Measurements from ENCODE around the gene SMYD3. TPM values are rescaled to one million over a fixed set of nuclear protein-coding genes. Genes with fewer than 3 reads are reported as not detected.

Gene SMYD3
- total RNA-seq, 1 donor from 2014 or later: 80.8 TPM

- Histone ChIP-seq H2AFZ (ENCODE audit: low read depth, low read length) (no peak overlapping the region), H3K4me3 (ENCODE audit: insufficient read depth, low read depth, low read length) (no peak overlapping the region), H3K27ac (ENCODE audit: low read depth, low read length) (peak overlapping the region; percentile 93), H4K20me1 (ENCODE audit: insufficient read depth, low read length) (no peaks in the 10 kb centered on the region), H3K4me1 (ENCODE audit: insufficient read depth, low read length) (peaks cover 61% of the 10 kb centered on the region), H3K9me3 (ENCODE audit: insufficient read depth, low read depth, low read length) (no peaks in the 10 kb centered on the region), H3K79me2 (ENCODE audit: insufficient read depth, low read length) (no peaks in the 10 kb centered on the region), H3K36me3 (ENCODE audit: insufficient read depth, low read length) (no peaks in the 10 kb centered on the region), H3K27me3 (ENCODE audit: insufficient read depth, low read length) (no peaks in the 10 kb centered on the region), H3K9ac (ENCODE audit: low read length) (peak overlapping the region; percentile 62), H3K4me2 (ENCODE audit: low read length) (peak overlapping the region; percentile 51)
- FAIRE-seq (no peak), DNase-seq (ENCODE audit: low read depth) (peak; percentile 88)
- Mint-ChIP-seq H3K4me1 (ENCODE audit: low read depth, unreplicated experiment) (peaks cover 66% of the 10 kb centered on the region), H3K36me3 (ENCODE audit: low read depth, unreplicated experiment) (peaks cover 15% of the 10 kb centered on the region), H3K4me3 (ENCODE audit: unreplicated experiment) (no peak overlapping the region), H3K27ac (ENCODE audit: unreplicated experiment) (peak overlapping the region; percentile 96), H3K9me3 (ENCODE audit: unreplicated experiment) (peaks cover 6% of the 10 kb centered on the region), H3K27me3 (ENCODE audit: low read depth, unreplicated experiment) (no peaks in the 10 kb centered on the region)
- TF ChIP-seq, protein P1, sequence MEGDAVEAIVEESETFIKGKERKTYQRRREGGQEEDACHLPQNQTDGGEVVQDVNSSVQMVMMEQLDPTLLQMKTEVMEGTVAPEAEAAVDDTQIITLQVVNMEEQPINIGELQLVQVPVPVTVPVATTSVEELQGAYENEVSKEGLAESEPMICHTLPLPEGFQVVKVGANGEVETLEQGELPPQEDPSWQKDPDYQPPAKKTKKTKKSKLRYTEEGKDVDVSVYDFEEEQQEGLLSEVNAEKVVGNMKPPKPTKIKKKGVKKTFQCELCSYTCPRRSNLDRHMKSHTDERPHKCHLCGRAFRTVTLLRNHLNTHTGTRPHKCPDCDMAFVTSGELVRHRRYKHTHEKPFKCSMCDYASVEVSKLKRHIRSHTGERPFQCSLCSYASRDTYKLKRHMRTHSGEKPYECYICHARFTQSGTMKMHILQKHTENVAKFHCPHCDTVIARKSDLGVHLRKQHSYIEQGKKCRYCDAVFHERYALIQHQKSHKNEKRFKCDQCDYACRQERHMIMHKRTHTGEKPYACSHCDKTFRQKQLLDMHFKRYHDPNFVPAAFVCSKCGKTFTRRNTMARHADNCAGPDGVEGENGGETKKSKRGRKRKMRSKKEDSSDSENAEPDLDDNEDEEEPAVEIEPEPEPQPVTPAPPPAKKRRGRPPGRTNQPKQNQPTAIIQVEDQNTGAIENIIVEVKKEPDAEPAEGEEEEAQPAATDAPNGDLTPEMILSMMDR (IDR thresholded peaks at IDR 0.05; ENCODE audit: insufficient read depth, low read depth, low read length): no peak
- no peak for TF ChIP-seq EZH2 (IDR thresholded peaks at IDR 0.05; ENCODE audit: insufficient read depth, low read length)
These were observed 646.2 kb downstream of the SMYD3 start for GRCh38 chr1:245860657-245861544.

DNA sequence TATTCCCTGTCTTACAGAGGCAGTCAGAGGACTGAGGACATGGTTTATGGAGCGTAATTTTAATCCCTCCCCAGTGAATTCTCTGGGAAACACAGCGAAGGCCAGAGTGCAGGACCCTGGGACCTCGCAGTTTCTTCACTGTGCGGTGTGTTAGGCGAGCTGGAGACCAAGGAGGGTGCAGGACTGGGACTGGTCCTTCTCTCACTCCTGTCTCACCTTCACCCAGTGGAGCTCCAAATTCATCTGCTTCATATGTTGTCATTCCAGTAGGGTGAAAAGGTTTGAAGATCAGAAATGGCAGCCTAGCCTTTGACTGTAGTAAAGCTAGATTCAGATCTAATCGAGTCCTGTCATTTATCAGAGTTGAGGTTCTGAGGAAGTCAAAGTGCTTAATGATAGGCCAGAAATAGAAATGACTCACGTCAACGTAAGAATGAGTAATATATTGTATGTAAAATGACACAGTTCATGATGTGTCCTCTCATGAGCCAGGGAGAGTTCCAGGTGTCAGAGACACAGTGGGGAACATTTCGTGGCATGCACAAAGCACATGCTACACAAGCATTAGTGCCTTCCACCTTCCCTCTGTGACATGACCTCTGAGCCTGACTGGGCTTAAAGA lies 647.5 kb downstream of the SMYD3 start:
- Histone ChIP-seq H3K27me3 (ENCODE audit: insufficient read depth, low read length) (no peaks in the 10 kb centered on the region), H3K9ac (ENCODE audit: low read length) (peak overlapping the region; percentile 62), H3K27ac (ENCODE audit: low read depth, low read length) (peak overlapping the region; percentile 93), H4K20me1 (ENCODE audit: insufficient read depth, low read length) (no peaks in the 10 kb centered on the region), H3K79me2 (ENCODE audit: insufficient read depth, low read length) (no peaks in the 10 kb centered on the region), H3K4me3 (ENCODE audit: insufficient read depth, low read depth, low read length) (no peak overlapping the region), H3K36me3 (ENCODE audit: insufficient read depth, low read length) (no peaks in the 10 kb centered on the region), H3K9me3 (ENCODE audit: insufficient read depth, low read depth, low read length) (no peaks in the 10 kb centered on the region), H3K4me1 (ENCODE audit: insufficient read depth, low read length) (peaks cover 65% of the 10 kb centered on the region), H3K4me2 (ENCODE audit: low read length) (peak overlapping the region; percentile 51), H2AFZ (ENCODE audit: low read depth, low read length) (no peak overlapping the region)
- peaks cover 3% of the 10 kb centered on the region for H3K9me3 Mint-ChIP-seq (ENCODE audit: unreplicated experiment)
- DNase-seq (ENCODE audit: low read depth) (peak; percentile 86), FAIRE-seq (no peak)
- TF ChIP-seq, protein P1 (IDR thresholded peaks at IDR 0.05; ENCODE audit: insufficient read depth, low read depth, low read length): no peak
- no peak for TF ChIP-seq EZH2 (IDR thresholded peaks at IDR 0.05; ENCODE audit: insufficient read depth, low read length)
- peak overlapping the region; percentile 96 for H3K27ac Mint-ChIP-seq (ENCODE audit: unreplicated experiment)
- H3K4me1 Mint-ChIP-seq (ENCODE audit: low read depth, unreplicated experiment): peaks cover 71% of the 10 kb centered on the region
- H3K4me3 Mint-ChIP-seq (ENCODE audit: unreplicated experiment): peak overlapping the region; percentile 16
- peaks cover 11% of the 10 kb centered on the region for H3K36me3 Mint-ChIP-seq (ENCODE audit: low read depth, unreplicated experiment)
- H3K27me3 Mint-ChIP-seq (ENCODE audit: low read depth, unreplicated experiment): no peaks in the 10 kb centered on the region

Data from astrocyte (in vitro differentiated cells and primary cell).